ENCODE results near the gene INPP5A. TPM values are rescaled to one million over a fixed set of nuclear protein-coding genes. Genes with fewer than 3 reads are reported as not detected.

The INPP5A gene
- total RNA-seq, 1 donor from 2014 or later, result 30.6 TPM

- Mint-ChIP-seq H3K36me3 (ENCODE audit: insufficient read depth) (peaks cover 2% of the 10 kb centered on the region), H3K4me3 (ENCODE audit: low read depth) (no peak overlapping the region), H3K9me3 (ENCODE audit: low read depth) (no peaks in the 10 kb centered on the region), H3K27me3 (no peaks in the 10 kb centered on the region), H3K4me1 (ENCODE audit: low read depth) (peaks cover 6% of the 10 kb centered on the region), H3K27ac (no peak overlapping the region)
- TF ChIP-seq CTCF (IDR thresholded peaks at IDR 0.05; ENCODE audit: unreplicated experiment), result no peak
- no peak for DNase-seq (ENCODE audit: low spot score, unreplicated experiment)
Observed at GRCh38 chr10:132638130-132638515, 100.5 kb downstream of the INPP5A start.

GRCh38 chr10:132639470-132639869 is 101.9 kb downstream of the INPP5A start:
- H3K27ac Mint-ChIP-seq, result no peak overlapping the region
- no peaks in the 10 kb centered on the region for H3K9me3 Mint-ChIP-seq (ENCODE audit: low read depth)
- H3K27me3 Mint-ChIP-seq, result no peaks in the 10 kb centered on the region
- H3K36me3 Mint-ChIP-seq (ENCODE audit: insufficient read depth), result peaks cover 2% of the 10 kb centered on the region
- H3K4me1 Mint-ChIP-seq (ENCODE audit: low read depth), result peaks cover 6% of the 10 kb centered on the region
- no peak for TF ChIP-seq CTCF (IDR thresholded peaks at IDR 0.05; ENCODE audit: unreplicated experiment)
- H3K4me3 Mint-ChIP-seq (ENCODE audit: low read depth), result no peak overlapping the region
- no peak for DNase-seq (ENCODE audit: low spot score, unreplicated experiment)

GRCh38 chr10:132640326-132641125 is 102.9 kb downstream of the INPP5A start:
- H3K27me3 Mint-ChIP-seq, result no peaks in the 10 kb centered on the region
- H3K27ac Mint-ChIP-seq, result no peak overlapping the region
- TF ChIP-seq CTCF (IDR thresholded peaks at IDR 0.05; ENCODE audit: unreplicated experiment), result no peak
- peaks cover 6% of the 10 kb centered on the region for H3K4me1 Mint-ChIP-seq (ENCODE audit: low read depth)
- no peak overlapping the region for H3K4me3 Mint-ChIP-seq (ENCODE audit: low read depth)
- H3K9me3 Mint-ChIP-seq (ENCODE audit: low read depth), result no peaks in the 10 kb centered on the region
- DNase-seq (ENCODE audit: low spot score, unreplicated experiment), result no peak
- H3K36me3 Mint-ChIP-seq (ENCODE audit: insufficient read depth), result peaks cover 2% of the 10 kb centered on the region

GRCh38 chr10:132641401-132641800 is 103.8 kb downstream of the INPP5A start:
- Mint-ChIP-seq H3K9me3 (ENCODE audit: low read depth) (no peaks in the 10 kb centered on the region), H3K27ac (no peak overlapping the region), H3K4me3 (ENCODE audit: low read depth) (no peak overlapping the region), H3K4me1 (ENCODE audit: low read depth) (peaks cover 6% of the 10 kb centered on the region), H3K27me3 (no peaks in the 10 kb centered on the region), H3K36me3 (ENCODE audit: insufficient read depth) (peaks cover 2% of the 10 kb centered on the region)
- DNase-seq (ENCODE audit: low spot score, unreplicated experiment), result no peak
- no peak for TF ChIP-seq CTCF (IDR thresholded peaks at IDR 0.05; ENCODE audit: unreplicated experiment)

- H3K27me3 Mint-ChIP-seq, result no peaks in the 10 kb centered on the region
- H3K4me3 Mint-ChIP-seq (ENCODE audit: low read depth), result no peak overlapping the region
- no peaks in the 10 kb centered on the region for H3K9me3 Mint-ChIP-seq (ENCODE audit: low read depth)
- TF ChIP-seq CTCF (IDR thresholded peaks at IDR 0.05; ENCODE audit: unreplicated experiment), result no peak
- H3K4me1 Mint-ChIP-seq (ENCODE audit: low read depth), result peaks cover 6% of the 10 kb centered on the region
- peaks cover 2% of the 10 kb centered on the region for H3K36me3 Mint-ChIP-seq (ENCODE audit: insufficient read depth)
- H3K27ac Mint-ChIP-seq, result no peak overlapping the region
- DNase-seq (ENCODE audit: low spot score, unreplicated experiment), result no peak
Observed at GRCh38 chr10:132641966-132642731, 104.6 kb downstream of the INPP5A start.

Measured in progenitor cell of endocrine pancreas (in vitro differentiated cells).